ENCODE data around the gene ZNF253.
A peak's percentile ranks its signal among the peaks of the same experiment; 100 is the strongest.
"Not testable (repeated sequence)": the region's sequence is repeated elsewhere in the genome, so short reads cannot be mapped to it uniquely, and the experiment has no call there.

The ZNF253 gene

DNA sequence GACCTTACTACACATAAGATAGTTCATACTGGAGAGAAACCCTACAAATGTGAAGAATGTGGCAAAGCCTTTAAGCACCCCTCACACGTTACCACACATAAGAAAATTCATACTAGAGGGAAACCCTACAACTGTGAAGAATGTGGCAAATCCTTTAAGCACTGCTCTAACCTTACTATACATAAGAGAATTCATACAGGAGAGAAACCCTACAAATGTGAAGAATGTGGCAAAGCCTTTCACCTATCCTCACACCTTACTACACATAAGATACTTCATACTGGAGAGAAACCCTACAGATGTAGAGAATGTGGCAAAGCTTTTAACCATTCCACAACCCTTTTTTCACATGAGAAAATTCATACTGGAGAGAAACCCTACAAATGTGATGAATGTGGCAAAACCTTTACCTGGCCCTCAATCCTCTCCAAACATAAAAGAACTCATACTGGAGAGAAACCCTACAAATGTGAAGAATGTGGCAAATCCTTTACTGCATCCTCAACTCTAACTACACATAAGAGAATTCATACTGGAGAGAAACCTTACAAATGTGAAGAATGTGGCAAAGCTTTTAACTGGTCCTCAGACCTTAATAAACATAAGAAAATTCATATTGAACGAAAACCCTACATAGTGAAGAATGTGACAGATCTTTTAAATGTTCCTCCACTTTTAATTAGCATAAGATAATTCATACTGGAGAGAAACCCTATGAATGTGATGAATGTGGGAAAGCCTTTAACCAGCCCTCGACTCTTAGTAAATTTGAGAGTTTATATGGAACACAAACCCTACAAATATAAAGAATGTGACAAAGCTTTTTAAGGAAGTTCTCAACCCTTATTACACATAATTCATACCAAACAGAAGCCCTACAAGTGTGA, 26.6 kb downstream of the ZNF253 start:
- not testable (repeated sequence) for DNase-seq (ENCODE audit: low read depth in 3 of 3)

DNA sequence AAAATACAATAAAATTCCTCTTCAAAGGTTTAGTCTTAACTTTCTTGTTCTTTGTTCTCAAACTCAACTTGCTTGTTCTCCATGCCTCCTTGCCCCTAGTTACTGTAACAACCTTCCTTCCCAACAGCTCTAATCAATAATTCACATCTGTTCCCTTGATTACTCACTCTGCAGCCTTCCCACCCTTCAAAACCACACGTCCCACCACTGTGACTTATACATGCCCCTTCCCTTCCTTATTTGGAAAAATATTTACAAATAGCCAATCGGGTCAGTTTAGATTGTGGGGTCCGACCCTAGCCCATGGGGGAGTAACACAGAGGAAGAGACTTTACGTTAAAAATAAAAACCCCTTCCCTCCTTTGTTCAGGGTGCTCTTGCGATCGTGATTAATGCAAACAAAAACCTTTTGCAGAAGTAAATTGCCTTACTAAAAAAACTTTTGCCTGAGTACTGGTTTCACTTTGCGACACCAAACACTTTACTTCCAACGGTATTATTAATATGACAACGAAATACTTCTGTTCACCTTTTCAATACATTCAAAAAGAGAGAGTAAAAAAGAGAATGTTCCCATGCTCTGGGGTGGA, 34.6 kb downstream of the ZNF253 start:
- DNase-seq (ENCODE audit: low read depth in 3 of 3), result no peak

DNA sequence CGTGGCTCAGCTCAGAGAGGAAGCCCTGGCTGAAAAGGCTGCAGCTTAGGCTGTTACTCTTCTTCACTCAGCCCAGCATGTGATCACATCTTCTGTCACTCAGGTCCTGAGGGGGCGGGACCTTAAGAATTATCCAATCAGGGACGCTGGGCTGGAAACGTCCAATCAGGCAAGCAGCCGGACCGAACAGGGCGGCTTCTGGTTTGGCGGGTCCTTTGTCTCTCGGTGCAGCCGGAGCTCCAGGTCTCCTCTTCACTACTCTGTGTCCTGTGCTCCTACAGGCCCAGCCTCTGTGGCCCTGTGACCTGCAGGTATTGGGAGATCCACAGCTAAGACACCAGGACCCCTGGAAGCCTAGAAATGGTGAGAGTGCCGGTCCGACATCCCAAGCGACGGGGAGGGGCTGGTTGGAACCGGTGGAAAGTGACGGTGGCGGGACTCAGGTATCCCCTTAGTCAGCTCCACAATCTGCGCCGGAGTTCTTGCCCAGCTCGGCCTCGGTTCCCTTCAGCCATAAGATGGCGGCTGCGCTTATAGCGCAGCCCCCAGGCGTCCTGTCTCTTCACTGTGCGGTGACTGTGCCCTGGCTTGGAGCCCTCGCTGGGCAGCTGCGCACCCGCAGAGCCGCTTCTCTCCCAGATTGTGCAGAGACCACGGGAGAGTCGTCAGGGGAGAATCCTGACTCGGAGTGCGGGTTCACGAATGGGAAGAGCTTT, 35.2 kb downstream of the ZNF253 start, which contains the start of gene ZNF93:
TSS of gene ZNF93 (plus strand) at position 218 of the 716 bp plus-strand sequence. CDS start at position 361, 143 bp downstream.
- peak; percentile 58 to 84 (median 83) for DNase-seq (ENCODE audit: low read depth in 3 of 3)

DNA sequence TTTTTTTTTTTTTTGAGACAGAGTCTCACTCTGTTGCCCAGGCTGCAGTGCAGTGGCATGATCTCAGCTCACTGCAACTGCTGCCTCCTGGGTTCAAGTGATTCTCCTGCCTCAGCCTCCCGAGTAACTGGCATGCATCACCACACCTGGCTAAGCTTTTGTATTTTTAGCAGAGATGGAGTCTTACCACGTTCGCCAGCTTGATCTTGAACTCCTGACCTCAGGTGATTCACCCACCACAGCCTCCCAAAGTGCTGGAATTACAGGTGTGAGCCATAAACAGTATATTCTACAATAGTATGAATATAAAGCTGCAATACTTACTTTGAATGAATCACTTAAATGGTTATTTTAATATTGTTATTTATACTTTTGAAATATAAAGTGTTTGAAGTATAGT, 41.9 kb downstream of the ZNF253 start:
- not testable (repeated sequence) for DNase-seq (ENCODE audit: low read depth in 3 of 3)

DNA sequence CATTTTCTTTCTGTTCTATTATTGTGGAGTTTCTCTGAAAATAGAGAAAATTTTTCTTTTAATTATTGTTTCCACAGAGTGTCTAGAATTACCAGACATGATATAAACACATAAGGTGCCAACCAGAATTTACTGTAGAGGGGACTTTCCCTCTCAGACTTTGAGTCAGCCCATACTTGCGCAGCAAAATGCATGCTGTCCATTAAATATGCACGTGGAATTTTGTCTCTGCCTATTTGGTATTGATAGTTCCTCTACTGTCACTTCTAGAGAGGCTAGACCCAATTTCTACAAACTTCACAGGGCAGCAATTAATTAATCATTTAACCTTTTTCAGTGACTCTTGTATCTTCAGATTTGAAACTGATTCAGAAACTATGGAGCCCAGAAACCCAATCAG, 44.0 kb downstream of the ZNF253 start:
- DNase-seq (ENCODE audit: low read depth in 3 of 3), result no peak

DNA sequence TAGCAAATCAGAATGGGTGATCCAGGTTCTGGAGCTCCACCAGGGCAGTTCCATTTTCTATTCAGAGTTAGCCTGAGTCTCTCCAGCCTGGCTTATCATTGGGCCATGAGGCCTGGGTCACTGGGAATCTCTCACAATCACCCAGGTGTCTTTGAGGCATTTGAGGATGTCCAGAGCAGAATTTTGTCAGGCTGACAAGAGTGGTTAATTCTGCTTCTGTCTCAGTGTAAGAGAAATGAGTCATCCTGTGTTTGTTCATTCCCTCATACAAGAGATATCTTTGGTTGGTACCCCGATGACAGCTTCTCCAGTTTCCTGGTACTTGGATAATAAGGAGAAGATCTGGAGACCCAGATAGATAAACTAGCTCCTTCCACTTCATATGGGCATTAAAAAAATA, 45.5 kb downstream of the ZNF253 start:
- no peak for DNase-seq (ENCODE audit: low read depth in 3 of 3)

DNA sequence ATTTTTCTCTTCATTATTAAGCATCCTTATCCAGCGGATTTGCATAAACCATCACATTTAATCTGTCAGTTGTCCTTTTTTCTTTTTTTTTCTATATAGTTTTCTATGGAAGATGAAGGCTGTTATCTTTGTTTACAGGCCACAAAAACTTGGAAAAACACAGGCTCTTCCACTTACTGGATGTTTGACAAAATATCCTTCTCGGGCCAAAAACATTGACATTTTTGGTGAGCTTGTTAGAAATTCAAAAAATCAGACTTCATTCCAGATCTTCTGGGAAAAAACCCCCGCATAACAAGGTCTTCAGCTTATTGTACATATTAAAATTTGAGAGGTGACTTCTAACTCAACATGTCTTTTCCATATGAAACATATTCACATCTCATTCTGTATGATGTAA, 48.9 kb downstream of the ZNF253 start:
- no peak for DNase-seq (ENCODE audit: low read depth in 3 of 3)

DNA sequence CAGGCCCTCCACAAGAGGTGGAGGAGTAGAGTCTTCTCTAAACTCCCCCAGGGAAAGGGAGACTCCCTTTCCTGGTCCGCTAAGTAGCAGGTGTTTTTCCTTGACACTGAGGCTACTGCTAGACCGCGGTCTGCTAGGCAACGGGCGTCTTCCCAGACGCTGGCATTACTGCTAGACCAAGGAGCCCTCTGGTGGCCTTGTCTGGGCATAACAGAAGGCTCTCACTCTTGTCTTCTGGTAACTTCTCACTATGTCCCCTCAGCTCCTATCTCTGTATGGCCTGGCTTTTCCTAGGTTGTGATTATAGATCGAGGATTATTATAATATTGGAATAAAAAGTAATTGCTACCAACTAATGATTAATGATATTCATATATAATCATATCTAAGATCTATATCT, 64.7 kb downstream of the ZNF253 start:
- DNase-seq (ENCODE audit: low read depth in 3 of 3), result not testable (repeated sequence)

DNA sequence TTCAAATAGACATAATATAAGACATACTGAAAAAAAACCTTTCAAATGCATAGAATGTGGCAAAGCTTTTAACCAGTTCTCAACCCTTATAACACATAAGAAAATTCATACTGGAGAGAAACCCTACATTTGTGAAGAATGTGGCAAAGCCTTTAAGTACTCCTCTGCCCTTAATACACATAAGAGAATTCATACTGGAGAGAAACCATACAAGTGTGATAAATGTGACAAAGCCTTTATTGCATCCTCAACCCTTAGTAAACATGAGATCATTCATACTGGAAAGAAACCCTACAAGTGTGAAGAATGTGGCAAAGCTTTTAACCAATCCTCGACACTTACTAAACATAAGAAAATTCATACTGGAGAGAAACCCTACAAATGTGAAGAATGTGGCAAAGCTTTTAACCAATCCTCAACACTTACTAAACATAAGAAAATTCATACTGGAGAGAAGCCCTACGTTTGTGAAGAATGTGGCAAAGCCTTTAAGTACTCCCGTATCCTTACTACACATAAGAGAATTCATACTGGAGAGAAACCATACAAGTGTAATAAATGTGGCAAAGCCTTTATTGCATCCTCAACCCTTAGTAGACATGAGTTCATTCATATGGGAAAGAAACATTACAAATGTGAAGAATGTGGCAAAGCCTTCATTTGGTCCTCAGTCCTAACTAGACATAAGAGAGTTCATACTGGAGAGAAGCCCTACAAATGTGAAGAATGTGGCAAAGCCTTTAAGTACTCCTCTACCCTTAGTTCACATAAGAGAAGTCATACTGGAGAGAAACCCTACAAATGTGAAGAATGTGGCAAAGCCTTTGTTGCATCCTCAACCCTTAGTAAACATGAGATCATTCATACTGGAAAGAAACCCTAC, 68.0 kb downstream of the ZNF253 start:
- not testable (repeated sequence) for DNase-seq (ENCODE audit: low read depth in 3 of 3)

DNA sequence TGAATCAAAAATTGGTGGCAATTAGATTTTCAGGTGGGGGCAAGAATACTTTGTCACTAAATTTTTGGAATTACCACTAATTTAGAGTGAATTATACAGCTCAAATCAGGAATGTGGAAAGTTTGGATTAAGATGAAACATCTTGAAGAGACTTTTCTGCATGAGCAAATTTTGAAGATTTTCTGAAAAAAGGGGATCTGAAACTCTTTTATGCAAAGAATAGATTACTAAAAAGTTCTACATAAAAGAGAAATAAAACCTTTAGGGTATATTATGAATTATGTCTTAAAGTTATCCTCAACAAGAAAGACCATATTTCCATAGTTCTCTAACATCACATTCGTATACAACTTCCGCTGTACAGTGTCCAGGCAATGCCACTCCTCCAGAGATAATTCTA, 71.7 kb downstream of the ZNF253 start:
- DNase-seq (ENCODE audit: low read depth in 3 of 3), result no peak

DNA sequence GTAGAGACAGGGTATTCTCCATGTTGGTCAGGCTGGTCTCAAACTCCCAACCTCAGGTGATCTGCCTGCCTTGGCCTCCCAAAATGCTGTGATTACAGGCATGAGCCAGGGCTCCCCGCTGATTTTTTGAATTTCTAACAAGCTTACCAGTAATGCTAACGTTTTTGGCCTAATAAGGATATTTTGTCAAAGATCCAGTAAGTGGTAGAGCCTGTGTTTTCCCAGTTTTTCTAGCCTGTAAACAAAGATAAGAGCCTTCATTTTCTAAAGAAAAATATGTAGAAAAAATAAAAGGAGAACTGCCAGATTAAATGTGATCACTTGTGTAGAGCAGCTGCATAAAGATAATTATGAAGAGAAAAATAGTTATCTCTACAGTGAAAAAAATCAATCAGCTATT, 72.8 kb downstream of the ZNF253 start:
- DNase-seq (ENCODE audit: low read depth in 3 of 3), result no peak

DNA sequence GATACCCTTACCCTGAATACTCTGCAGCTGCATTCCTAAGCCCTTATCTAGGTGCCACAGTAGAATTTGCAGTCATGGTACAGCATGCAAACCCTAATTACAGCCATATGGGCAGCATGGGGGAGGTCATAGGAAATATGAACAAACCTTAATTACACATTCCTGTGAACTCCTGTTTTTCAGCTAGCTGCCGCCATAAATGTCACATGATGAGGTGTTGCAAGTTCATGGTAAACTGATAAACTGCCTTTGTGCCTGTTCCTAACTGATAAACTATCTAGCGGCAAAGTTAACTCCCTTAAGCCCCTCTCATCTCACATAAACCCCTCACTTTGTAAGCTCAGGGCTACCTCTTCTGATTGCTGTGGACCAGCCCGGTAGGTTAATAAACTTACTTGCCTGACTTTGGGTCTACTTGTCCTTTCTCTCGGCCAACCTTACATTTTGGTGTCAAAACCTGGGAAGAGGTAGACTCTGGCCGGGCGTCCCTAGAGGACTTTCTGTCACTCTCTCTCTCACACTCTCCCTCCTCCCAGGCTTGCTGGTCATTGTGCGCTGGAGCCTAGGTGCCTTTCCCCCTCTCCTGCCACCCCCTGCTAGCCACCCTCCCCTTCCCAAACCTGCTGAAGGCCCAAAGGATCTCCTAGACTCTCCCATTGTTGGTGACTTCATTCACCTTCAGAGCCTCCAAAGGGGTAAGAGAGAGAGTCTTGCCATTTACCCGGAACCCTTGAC, 78.3 kb downstream of the ZNF253 start:
- DNase-seq (ENCODE audit: low read depth in 3 of 3), result no peak
